HG03066 (cell line): ENCODE data around the gene HIP1R.
A peak's percentile ranks its signal among the peaks of the same experiment; 100 is the strongest.

Experiments used
- ATAC-seq: cut with Tn5 transposase; IDR thresholded peaks from one replicate; pipeline ENCODE4 v1.9.1; 2021; ENCODE audit warnings: low read depth; ENCODE audit not compliant: unreplicated experiment

HIP1R gene

DNA sequence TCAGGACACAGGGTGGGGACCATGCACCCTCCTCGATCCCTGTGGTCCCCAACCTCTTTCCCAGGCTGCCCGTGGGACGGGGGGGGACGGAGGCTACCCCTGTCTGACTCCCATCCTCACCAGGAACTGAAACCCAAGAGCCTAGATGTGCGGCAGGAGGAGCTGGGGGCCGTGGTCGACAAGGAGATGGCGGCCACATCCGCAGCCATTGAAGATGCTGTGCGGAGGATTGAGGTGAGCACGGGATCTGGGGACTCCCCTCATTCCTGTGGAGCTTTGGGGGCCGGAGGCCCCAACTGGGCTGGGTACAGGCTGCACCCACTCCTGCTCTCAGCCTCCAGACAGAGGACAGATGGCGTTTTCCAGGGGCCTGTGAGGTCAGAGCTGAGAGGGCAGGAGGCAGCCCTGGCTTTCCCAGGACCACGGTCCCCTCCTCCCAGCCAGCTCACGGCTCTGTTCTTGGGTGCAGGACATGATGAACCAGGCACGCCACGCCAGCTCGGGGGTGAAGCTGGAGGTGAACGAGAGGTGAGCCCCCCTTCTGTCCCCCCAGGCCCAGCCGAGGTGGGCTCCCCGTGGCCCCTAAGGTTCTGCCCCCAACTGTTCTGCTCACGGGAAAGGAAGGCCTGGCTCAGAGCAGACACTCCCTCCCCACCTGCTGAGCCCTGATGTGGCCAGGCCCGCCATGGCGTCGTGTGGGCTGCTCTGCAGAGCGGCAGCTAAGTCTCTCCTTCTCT lies 24.2 kb downstream of the HIP1R start:
- ATAC-seq: no peak

DNA sequence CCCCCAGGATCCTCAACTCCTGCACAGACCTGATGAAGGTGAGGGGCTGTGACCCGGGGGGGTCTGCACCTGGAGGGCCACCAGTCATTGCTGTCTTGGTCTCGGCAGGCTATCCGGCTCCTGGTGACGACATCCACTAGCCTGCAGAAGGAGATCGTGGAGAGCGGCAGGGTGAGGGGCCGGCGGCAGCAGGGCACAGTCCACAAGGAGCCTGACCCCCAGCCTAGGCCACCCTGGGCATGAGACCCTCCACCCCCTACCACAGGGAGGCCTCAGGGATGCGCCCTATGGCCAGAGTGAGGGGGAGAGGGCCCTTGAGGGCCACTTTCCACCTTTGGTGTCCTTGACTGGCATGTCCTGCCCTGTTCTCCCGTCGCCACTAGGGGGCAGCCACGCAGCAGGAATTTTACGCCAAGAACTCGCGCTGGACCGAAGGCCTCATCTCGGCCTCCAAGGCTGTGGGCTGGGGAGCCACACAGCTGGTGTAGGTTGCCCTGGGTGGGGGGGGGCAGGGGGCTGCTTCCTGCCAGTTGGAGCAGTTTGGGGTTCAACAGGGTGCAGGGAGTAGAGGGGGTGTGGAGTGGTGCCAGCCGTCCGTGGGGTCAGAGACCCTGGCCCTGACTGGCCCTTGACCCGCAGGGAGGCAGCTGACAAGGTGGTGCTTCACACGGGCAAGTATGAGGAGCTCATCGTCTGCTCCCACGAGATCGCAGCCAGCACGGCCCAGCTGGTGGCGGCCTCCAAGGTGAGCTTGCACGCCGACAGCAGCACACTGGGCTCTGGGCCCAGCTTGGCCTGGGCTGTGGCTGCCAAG lies 25.0 kb downstream of the HIP1R start:
- peak; percentile 53 for ATAC-seq

- no peak for ATAC-seq
These were observed 25.8 kb downstream of the HIP1R start for GRCh38 chr12:122860854-122861586.

DNA sequence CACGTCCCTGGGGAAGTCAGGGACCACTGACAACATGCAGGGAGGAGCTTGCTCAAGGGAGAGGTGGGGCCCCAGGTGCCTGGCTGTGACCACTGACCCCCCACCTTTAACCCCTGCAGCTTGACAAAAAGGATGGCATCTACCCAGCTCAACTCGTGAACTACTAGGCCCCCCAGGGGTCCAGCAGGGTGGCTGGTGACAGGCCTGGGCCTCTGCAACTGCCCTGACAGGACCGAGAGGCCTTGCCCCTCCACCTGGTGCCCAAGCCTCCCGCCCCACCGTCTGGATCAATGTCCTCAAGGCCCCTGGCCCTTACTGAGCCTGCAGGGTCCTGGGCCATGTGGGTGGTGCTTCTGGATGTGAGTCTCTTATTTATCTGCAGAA lies 26.3 kb downstream of the HIP1R start:
- no peak for ATAC-seq

GRCh38 chr12:122862110-122862634 lies 26.9 kb downstream of the HIP1R start:
- no peak for ATAC-seq

- ATAC-seq: no peak
These were observed 27.8 kb downstream of the HIP1R start for GRCh38 chr12:122862872-122863701.

GRCh38 chr12:122864894-122865253 lies 29.6 kb downstream of the HIP1R start:
- no peak for ATAC-seq

GRCh38 chr12:122865268-122866231 lies 30.3 kb downstream of the HIP1R start:
- ATAC-seq: no peak

DNA sequence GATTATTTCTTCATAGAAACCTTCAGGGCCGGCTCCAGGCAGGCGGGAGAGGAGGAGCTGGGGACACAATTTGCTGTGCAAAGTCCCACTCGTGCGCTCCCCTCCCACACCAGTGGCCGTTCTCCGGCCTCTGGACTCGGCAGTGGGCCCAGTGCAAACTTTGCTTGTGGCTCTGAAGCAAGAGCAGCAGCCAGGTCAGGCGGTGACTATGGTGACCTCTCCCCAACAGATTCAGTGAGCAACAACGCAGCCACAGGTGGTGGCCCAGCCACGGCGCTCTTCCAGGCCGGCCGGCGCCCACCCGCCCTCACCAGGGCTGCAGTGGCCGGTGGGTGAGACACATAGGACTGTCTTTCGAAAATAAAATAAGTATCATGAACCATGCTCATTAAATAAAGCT lies 31.1 kb downstream of the HIP1R start:
- ATAC-seq: no peak

- ATAC-seq: no peak
These were observed 31.8 kb downstream of the HIP1R start for GRCh38 chr12:122866950-122867607.

DNA sequence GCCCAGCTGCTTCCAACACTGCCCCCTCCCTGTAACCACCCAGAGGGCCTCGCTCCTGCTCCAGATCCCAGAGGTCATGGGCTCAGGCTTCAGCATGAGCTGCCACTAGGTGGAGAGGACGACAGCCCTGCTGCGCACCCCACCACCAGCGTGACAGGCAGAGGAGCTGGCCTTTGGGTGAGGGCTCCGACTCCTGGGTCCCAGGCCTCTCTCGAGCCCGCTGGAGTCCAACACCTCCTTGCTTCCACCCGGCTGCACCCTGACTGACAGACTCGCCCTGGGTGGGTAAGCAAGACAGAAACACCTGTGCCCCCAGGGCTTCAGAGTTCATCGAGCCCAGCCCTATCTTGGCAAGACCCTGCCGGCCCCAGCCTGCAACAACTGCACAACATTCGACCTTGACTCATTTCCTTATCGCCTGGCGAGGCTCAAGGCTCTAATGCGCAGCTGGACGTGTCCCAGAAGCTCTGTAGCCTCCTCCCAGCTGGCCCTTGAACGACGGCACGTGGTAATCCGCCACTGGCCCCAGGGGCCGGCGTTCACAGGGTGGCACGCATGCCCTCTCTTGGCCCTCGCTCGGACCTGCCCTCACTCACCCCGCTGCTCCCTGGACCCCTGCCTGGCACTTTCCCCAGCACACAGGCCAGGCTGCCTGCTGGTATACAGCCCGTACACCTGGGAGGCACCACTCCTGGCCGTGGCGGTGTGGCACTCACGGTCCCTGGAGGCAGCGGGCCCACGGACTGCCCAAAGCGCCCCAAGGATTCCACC lies 32.6 kb downstream of the HIP1R start:
- ATAC-seq: no peak

GRCh38 chr12:122868471-122869177 lies 33.4 kb downstream of the HIP1R start:
- no peak for ATAC-seq

GRCh38 chr12:122869207-122869973 lies 34.1 kb downstream of the HIP1R start:
- ATAC-seq: no peak

- no peak for ATAC-seq
These were observed 35.0 kb downstream of the HIP1R start for GRCh38 chr12:122870163-122870842.

DNA sequence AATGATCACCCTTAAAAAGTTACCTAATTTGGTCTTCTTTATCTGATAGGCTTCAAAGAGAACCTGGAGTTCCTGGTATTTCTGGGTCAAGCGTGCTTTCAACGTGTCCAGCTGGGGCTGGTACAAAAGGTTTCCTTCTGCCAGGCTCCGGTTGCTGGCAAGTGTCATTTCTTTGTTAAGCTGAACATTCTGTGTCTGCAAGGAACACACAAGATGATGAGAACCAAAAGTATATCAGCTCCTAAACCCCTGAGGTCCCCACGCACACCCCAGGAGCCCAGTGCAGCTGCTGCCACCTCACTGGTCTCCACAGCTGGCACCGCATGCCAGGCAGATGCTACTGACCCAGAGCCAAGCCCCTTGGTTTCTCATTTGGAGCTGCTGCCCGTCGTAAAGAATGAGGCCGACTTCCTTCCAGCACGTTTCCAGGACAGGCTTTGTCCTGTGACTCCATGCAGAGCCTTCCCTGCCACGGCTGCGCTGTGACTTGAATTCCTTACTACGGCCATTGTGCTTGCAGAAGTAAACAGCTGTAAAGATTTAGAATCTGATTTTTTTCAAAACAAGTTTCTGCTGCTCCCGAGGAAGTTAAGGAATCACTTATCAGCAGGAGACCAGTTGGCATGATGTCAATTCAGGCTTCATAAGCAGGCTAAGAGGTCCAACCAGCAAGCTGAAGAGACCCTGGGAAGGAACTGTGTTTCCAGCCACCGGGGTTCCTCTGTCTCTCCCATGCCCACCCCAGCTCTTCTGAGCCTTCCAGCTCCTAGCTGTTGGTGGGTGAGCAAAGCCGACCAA lies 35.8 kb downstream of the HIP1R start:
- no peak for ATAC-seq
